ENCODE measurements around the gene LYL1.

The LYL1 gene

GRCh38 chr19:13092606-13093235, 9.9 kb downstream of the LYL1 start:
- no peak overlapping the region for H3K4me3 ChIP-seq (replicated peaks; ENCODE audit: low read depth, low read length)
- H3K36me3 ChIP-seq (ENCODE audit: control insufficient read depth, insufficient read depth, low read length): no peaks in the 10 kb centered on the region
- no peaks in the 10 kb centered on the region; the same call in 1 of the 2 replicates for H3K27me3 ChIP-seq (replicated peaks; ENCODE audit: control insufficient read depth, insufficient read depth, low read length)
- DNase-seq (ENCODE audit: extremely low read depth, insufficient read length): no peak
- TF ChIP-seq, protein P1, sequence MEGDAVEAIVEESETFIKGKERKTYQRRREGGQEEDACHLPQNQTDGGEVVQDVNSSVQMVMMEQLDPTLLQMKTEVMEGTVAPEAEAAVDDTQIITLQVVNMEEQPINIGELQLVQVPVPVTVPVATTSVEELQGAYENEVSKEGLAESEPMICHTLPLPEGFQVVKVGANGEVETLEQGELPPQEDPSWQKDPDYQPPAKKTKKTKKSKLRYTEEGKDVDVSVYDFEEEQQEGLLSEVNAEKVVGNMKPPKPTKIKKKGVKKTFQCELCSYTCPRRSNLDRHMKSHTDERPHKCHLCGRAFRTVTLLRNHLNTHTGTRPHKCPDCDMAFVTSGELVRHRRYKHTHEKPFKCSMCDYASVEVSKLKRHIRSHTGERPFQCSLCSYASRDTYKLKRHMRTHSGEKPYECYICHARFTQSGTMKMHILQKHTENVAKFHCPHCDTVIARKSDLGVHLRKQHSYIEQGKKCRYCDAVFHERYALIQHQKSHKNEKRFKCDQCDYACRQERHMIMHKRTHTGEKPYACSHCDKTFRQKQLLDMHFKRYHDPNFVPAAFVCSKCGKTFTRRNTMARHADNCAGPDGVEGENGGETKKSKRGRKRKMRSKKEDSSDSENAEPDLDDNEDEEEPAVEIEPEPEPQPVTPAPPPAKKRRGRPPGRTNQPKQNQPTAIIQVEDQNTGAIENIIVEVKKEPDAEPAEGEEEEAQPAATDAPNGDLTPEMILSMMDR (IDR thresholded peaks at IDR 0.05; ENCODE audit: insufficient read depth, low read length, poor library complexity, severe bottlenecking): no peak

GRCh38 chr19:13092158-13092543, 10.5 kb downstream of the LYL1 start:
- no peak overlapping the region for H3K4me3 ChIP-seq (replicated peaks; ENCODE audit: low read depth, low read length)
- no peak for DNase-seq (ENCODE audit: extremely low read depth, insufficient read length)
- TF ChIP-seq, protein P1 (IDR thresholded peaks at IDR 0.05; ENCODE audit: insufficient read depth, low read length, poor library complexity, severe bottlenecking): no peak
- H3K27me3 ChIP-seq (replicated peaks; ENCODE audit: control insufficient read depth, insufficient read depth, low read length): no peaks in the 10 kb centered on the region; the same call in 1 of the 2 replicates
- no peaks in the 10 kb centered on the region for H3K36me3 ChIP-seq (ENCODE audit: control insufficient read depth, insufficient read depth, low read length)

DNA sequence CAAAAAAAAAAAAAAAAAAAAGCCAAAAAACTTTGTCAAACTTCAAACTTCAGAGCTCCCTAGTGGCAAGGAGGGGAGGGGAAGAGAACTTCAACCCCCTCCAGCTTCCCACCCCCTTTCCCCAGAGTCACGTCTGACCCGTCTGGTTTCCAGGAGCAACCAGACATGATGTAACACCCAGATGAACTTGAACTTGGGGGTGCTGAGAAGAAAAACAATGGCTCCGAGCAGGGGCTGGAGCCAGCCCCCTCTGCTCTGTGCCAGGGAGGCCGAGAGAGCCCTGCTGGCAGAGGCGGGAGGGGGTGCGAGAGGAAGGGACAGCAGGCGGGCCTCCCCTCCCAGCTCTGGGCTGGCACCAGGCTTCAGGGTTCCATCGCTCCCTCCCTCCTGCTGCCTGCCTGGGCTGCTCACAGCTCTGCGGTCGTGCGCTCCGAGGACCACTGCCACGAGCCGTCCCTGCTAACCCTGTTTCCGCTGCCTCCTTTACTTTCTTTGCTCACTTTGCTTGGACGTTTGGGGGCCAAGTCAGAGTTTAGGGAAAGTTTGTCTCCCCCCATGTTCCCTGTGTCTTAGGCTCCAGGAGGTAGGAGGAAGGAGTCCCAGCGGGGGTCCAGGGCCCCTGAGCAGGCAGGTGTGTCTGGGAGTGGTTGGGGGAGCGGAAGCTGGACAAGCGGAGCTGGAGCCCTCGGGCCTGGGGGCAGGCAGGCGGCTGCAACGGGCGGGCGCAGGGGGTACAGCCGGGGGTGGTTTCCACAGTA, 11.1 kb downstream of the LYL1 start:
- no peak overlapping the region for H3K4me3 ChIP-seq (replicated peaks; ENCODE audit: low read depth, low read length)

DNA sequence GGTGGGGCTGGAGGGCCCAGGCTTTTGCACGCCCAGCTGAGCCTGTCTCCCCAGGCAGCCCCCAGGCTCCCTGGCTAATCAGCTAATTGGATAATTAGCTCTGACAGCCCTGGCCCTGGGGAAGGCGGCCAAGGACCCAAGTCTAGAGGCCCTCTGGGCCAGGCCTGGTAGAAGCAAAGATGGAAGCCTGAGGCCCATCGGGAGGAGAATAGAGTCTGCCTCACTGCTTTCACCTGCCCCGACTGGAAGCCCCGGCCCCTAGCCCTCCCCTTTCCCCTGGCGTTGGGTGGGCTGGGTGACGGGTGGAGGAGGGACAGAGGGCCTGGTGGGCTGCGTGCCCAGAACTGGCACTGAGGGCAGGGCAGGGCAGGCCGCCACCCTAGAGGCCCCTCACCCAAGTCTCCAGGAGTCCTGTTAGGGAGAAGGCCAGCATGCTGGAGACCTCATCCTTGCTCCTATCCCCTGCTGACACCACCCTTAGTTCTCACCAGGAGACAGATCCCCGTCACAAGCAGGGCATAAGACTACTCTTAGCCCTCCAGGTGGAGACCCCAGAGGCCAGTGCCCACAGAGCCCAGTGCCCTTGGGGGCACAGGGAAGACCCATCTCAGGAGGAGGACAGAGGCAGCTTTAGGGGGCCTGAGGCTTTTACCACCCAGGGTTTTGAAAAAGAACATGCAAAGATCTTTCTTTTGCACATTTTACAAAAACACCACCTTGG, 12.0 kb downstream of the LYL1 start:
- DNase-seq (ENCODE audit: extremely low read depth, insufficient read length): no peak
- Histone ChIP-seq H3K36me3 (ENCODE audit: control insufficient read depth, insufficient read depth, low read length) (no peaks in the 10 kb centered on the region), H3K27me3 (replicated peaks; ENCODE audit: control insufficient read depth, insufficient read depth, low read length) (no peaks in the 10 kb centered on the region; the same call in 1 of the 2 replicates), H3K4me3 (replicated peaks; ENCODE audit: low read depth, low read length) (no peak overlapping the region)
- TF ChIP-seq, protein P1 (IDR thresholded peaks at IDR 0.05; ENCODE audit: insufficient read depth, low read length, poor library complexity, severe bottlenecking): no peak

More for the DNA sequence above, 11.1 kb downstream of the LYL1 start:
- H3K36me3 ChIP-seq (ENCODE audit: control insufficient read depth, insufficient read depth, low read length): no peaks in the 10 kb centered on the region
- TF ChIP-seq, protein P1 (IDR thresholded peaks at IDR 0.05; ENCODE audit: insufficient read depth, low read length, poor library complexity, severe bottlenecking): no peak
- H3K27me3 ChIP-seq (replicated peaks; ENCODE audit: control insufficient read depth, insufficient read depth, low read length): no peaks in the 10 kb centered on the region; the same call in 1 of the 2 replicates
- no peak for DNase-seq (ENCODE audit: extremely low read depth, insufficient read length)

- TF ChIP-seq, protein P1 (IDR thresholded peaks at IDR 0.05; ENCODE audit: insufficient read depth, low read length, poor library complexity, severe bottlenecking): no peak
- H3K36me3 ChIP-seq (ENCODE audit: control insufficient read depth, insufficient read depth, low read length): no peaks in the 10 kb centered on the region
- no peaks in the 10 kb centered on the region; the same call in 1 of the 2 replicates for H3K27me3 ChIP-seq (replicated peaks; ENCODE audit: control insufficient read depth, insufficient read depth, low read length)
- DNase-seq (ENCODE audit: extremely low read depth, insufficient read length): no peak
- no peak overlapping the region for H3K4me3 ChIP-seq (replicated peaks; ENCODE audit: low read depth, low read length)
These were observed 12.7 kb downstream of the LYL1 start for GRCh38 chr19:13089857-13090507.

All from GM06990 (cell line).